Measurements from ENCODE around the gene SLC22A8.

Gene SLC22A8

GRCh38 chr11:63010934-63011439 is 4.7 kb downstream of the SLC22A8 start:
- no peaks in the 10 kb centered on the region for H3K9me3 Mint-ChIP-seq (ENCODE audit: low read depth)
- no peaks in the 10 kb centered on the region for H3K4me1 Mint-ChIP-seq (ENCODE audit: low read depth)
- no peaks in the 10 kb centered on the region for H3K36me3 Mint-ChIP-seq
- no peak overlapping the region for H3K27ac Mint-ChIP-seq
- no peak overlapping the region for H3K4me3 Mint-ChIP-seq
- H3K27me3 Mint-ChIP-seq, result peaks cover 3% of the 10 kb centered on the region

- Mint-ChIP-seq H3K27me3 (no peaks in the 10 kb centered on the region), H3K36me3 (no peaks in the 10 kb centered on the region), H3K27ac (no peak overlapping the region), H3K4me1 (ENCODE audit: low read depth) (no peaks in the 10 kb centered on the region), H3K9me3 (ENCODE audit: low read depth) (no peaks in the 10 kb centered on the region), H3K4me3 (no peak overlapping the region)
Observed at GRCh38 chr11:63007920-63008319, 7.7 kb downstream of the SLC22A8 start.

- Mint-ChIP-seq H3K4me3 (no peak overlapping the region), H3K9me3 (ENCODE audit: low read depth) (no peaks in the 10 kb centered on the region), H3K36me3 (no peaks in the 10 kb centered on the region)
Observed at GRCh38 chr11:63001456-63001855, 14.2 kb downstream of the SLC22A8 start.

GRCh38 chr11:62999649-63000048 is 16.0 kb downstream of the SLC22A8 start:
- H3K4me1 Mint-ChIP-seq (ENCODE audit: low read depth), result peaks cover 2% of the 10 kb centered on the region
- peaks cover 5% of the 10 kb centered on the region for H3K27me3 Mint-ChIP-seq
- H3K4me3 Mint-ChIP-seq, result peak overlapping the region; percentile 48
- no peaks in the 10 kb centered on the region for H3K9me3 Mint-ChIP-seq (ENCODE audit: low read depth)
- no peak overlapping the region for H3K27ac Mint-ChIP-seq
- H3K36me3 Mint-ChIP-seq, result no peaks in the 10 kb centered on the region

More at GRCh38 chr11:63001456-63001855, 14.2 kb downstream of the SLC22A8 start:
- Mint-ChIP-seq H3K4me1 (ENCODE audit: low read depth) (peaks cover 2% of the 10 kb centered on the region), H3K27me3 (no peaks in the 10 kb centered on the region), H3K27ac (no peak overlapping the region)

- H3K9me3 Mint-ChIP-seq (ENCODE audit: low read depth), result no peaks in the 10 kb centered on the region
- peaks cover 5% of the 10 kb centered on the region for H3K27me3 Mint-ChIP-seq
- H3K4me1 Mint-ChIP-seq (ENCODE audit: low read depth), result peaks cover 2% of the 10 kb centered on the region
- peak overlapping the region; percentile 48 for H3K4me3 Mint-ChIP-seq
- H3K27ac Mint-ChIP-seq, result no peak overlapping the region
- no peaks in the 10 kb centered on the region for H3K36me3 Mint-ChIP-seq
Observed at GRCh38 chr11:62999156-62999555, 16.5 kb downstream of the SLC22A8 start.

GRCh38 chr11:62996271-62996670 is 19.4 kb downstream of the SLC22A8 start:
- H3K4me3 Mint-ChIP-seq, result no peak overlapping the region
- H3K36me3 Mint-ChIP-seq, result no peaks in the 10 kb centered on the region
- H3K27me3 Mint-ChIP-seq, result peaks cover 8% of the 10 kb centered on the region
- H3K9me3 Mint-ChIP-seq (ENCODE audit: low read depth), result no peaks in the 10 kb centered on the region
- no peak overlapping the region for H3K27ac Mint-ChIP-seq
- peaks cover 2% of the 10 kb centered on the region for H3K4me1 Mint-ChIP-seq (ENCODE audit: low read depth)

GRCh38 chr11:62994775-62995174 is 20.9 kb downstream of the SLC22A8 start:
- Mint-ChIP-seq H3K4me1 (ENCODE audit: low read depth) (peaks cover 2% of the 10 kb centered on the region), H3K27me3 (peaks cover 8% of the 10 kb centered on the region), H3K9me3 (ENCODE audit: low read depth) (no peaks in the 10 kb centered on the region), H3K27ac (no peak overlapping the region), H3K4me3 (no peak overlapping the region), H3K36me3 (no peaks in the 10 kb centered on the region)

- H3K4me1 Mint-ChIP-seq (ENCODE audit: low read depth), result no peaks in the 10 kb centered on the region
- H3K27me3 Mint-ChIP-seq, result peaks cover 6% of the 10 kb centered on the region
- no peak overlapping the region for H3K27ac Mint-ChIP-seq
- no peaks in the 10 kb centered on the region for H3K9me3 Mint-ChIP-seq (ENCODE audit: low read depth)
- no peaks in the 10 kb centered on the region for H3K36me3 Mint-ChIP-seq
- no peak overlapping the region for H3K4me3 Mint-ChIP-seq
Observed at GRCh38 chr11:62988276-62988675, 27.4 kb downstream of the SLC22A8 start.

GRCh38 chr11:62985041-62985750 is 30.4 kb downstream of the SLC22A8 start:
- Mint-ChIP-seq H3K27me3 (peaks cover 4% of the 10 kb centered on the region), H3K27ac (no peak overlapping the region), H3K36me3 (no peaks in the 10 kb centered on the region), H3K4me3 (no peak overlapping the region), H3K9me3 (ENCODE audit: low read depth) (no peaks in the 10 kb centered on the region), H3K4me1 (ENCODE audit: low read depth) (no peaks in the 10 kb centered on the region)

- Mint-ChIP-seq H3K27ac (no peak within 1 kb of the TSS), H3K4me1 (ENCODE audit: low read depth) (no peaks in the 10 kb centered on the region), H3K27me3 (peaks cover 4% of the 10 kb centered on the region), H3K36me3 (no peaks in the 10 kb centered on the region), H3K9me3 (ENCODE audit: low read depth) (no peaks in the 10 kb centered on the region), H3K4me3 (no peak within 1 kb of the TSS)
Observed at GRCh38 chr11:62984451-62984991, 31.1 kb downstream of the SLC22A8 start, which contains the start of gene SLC22A6. Gene SLC22A6, minus strand, starts transcription at chr11:62984967. Its CDS starts 277 bp downstream, at chr11:62984690.

- H3K36me3 Mint-ChIP-seq, result no peaks in the 10 kb centered on the region
- no peaks in the 10 kb centered on the region for H3K9me3 Mint-ChIP-seq (ENCODE audit: low read depth)
- H3K4me3 Mint-ChIP-seq, result no peak overlapping the region
- peaks cover 7% of the 10 kb centered on the region for H3K27me3 Mint-ChIP-seq
- H3K27ac Mint-ChIP-seq, result no peak overlapping the region
- no peaks in the 10 kb centered on the region for H3K4me1 Mint-ChIP-seq (ENCODE audit: low read depth)
Observed at GRCh38 chr11:62983536-62984199, 32.0 kb downstream of the SLC22A8 start.

- H3K4me1 Mint-ChIP-seq (ENCODE audit: low read depth), result no peaks in the 10 kb centered on the region
- H3K36me3 Mint-ChIP-seq, result no peaks in the 10 kb centered on the region
- H3K9me3 Mint-ChIP-seq (ENCODE audit: low read depth), result no peaks in the 10 kb centered on the region
- no peak overlapping the region for H3K4me3 Mint-ChIP-seq
- no peak overlapping the region for H3K27ac Mint-ChIP-seq
- H3K27me3 Mint-ChIP-seq, result peaks cover 5% of the 10 kb centered on the region
Observed at GRCh38 chr11:62981743-62982142, 33.9 kb downstream of the SLC22A8 start.

GRCh38 chr11:62980133-62980760 is 35.4 kb downstream of the SLC22A8 start:
- no peaks in the 10 kb centered on the region for H3K9me3 Mint-ChIP-seq (ENCODE audit: low read depth)
- no peaks in the 10 kb centered on the region for H3K4me1 Mint-ChIP-seq (ENCODE audit: low read depth)
- H3K27me3 Mint-ChIP-seq, result peaks cover 5% of the 10 kb centered on the region
- no peak overlapping the region for H3K27ac Mint-ChIP-seq
- no peaks in the 10 kb centered on the region for H3K36me3 Mint-ChIP-seq
- no peak overlapping the region for H3K4me3 Mint-ChIP-seq

- no peaks in the 10 kb centered on the region for H3K4me1 Mint-ChIP-seq (ENCODE audit: low read depth)
- no peaks in the 10 kb centered on the region for H3K9me3 Mint-ChIP-seq (ENCODE audit: low read depth)
- no peak overlapping the region for H3K27ac Mint-ChIP-seq
- H3K27me3 Mint-ChIP-seq, result peaks cover 9% of the 10 kb centered on the region
- no peak overlapping the region for H3K4me3 Mint-ChIP-seq
- no peaks in the 10 kb centered on the region for H3K36me3 Mint-ChIP-seq
Observed at GRCh38 chr11:62976109-62976508, 39.5 kb downstream of the SLC22A8 start.
